HepG2 (cell line): ENCODE measurements around the gene GSDME.

Experiments
- ERF ChIP-seq: IDR thresholded peaks from 2 replicates; pipeline ENCODE4 v1.6.1; 2018; ENCODE audit warnings: missing biosample characterization, missing genetic modification reagents
- ETV6 ChIP-seq: sonication (generic); formaldehyde crosslinking; conservative IDR thresholded peaks from 2 replicates; pipeline ENCODE4 v1.4.0; 2020; ENCODE audit warnings: missing genetic modification reagents
- HNRNPH1 ChIP-seq: fragments of 200-400 bp; formaldehyde crosslinking; optimal IDR thresholded peaks from 2 replicates; pipeline ENCODE3; 2017; ENCODE audit warnings: mild to moderate bottlenecking, low read depth, low read length
- MXD4 ChIP-seq: IDR thresholded peaks from 2 replicates; pipeline ENCODE4 v1.6.1; 2016; ENCODE audit warnings: mild to moderate bottlenecking, missing biosample characterization, missing genetic modification reagents
- PHF8 ChIP-seq: sonication (generic); formaldehyde crosslinking; IDR thresholded peaks from 2 replicates; pipeline ENCODE4 v1.5.0; 2020; ENCODE audit warnings: missing genetic modification reagents
- POLR2G ChIP-seq: fragments of 200-400 bp; formaldehyde crosslinking; IDR thresholded peaks from 2 replicates; pipeline ENCODE4 v1.6.1; 2018; ENCODE audit warnings: mild to moderate bottlenecking, low read depth, low read length, moderate library complexity
- RCOR2 ChIP-seq: IDR thresholded peaks from 2 replicates; pipeline ENCODE4 v1.6.1; 2016; ENCODE audit warnings: missing biosample characterization, missing genetic modification reagents
- SIN3A ChIP-seq: IDR thresholded peaks from 2 replicates; pipeline ENCODE4 v1.6.1; 2011; ENCODE audit warnings: low read depth, mild to moderate bottlenecking, control low read depth, low read length, borderline replicate concordance
- TARDBP ChIP-seq: sonication (generic); formaldehyde crosslinking; IDR thresholded peaks from 2 replicates; pipeline ENCODE4 v1.8.0; 2022; ENCODE audit warnings: mild to moderate bottlenecking, missing genetic modification reagents
- ZMYM2 ChIP-seq: sonication (generic); formaldehyde crosslinking; IDR thresholded peaks from 2 replicates; pipeline ENCODE4 v1.8.0; 2022; ENCODE audit warnings: mild to moderate bottlenecking, missing genetic modification reagents
- ZNF713 ChIP-seq: sonication (generic); formaldehyde crosslinking; IDR thresholded peaks from 2 replicates; pipeline ENCODE4 v1.4.0; 2020; ENCODE audit warnings: mild to moderate bottlenecking, missing genetic modification reagents
- ZSCAN30 ChIP-seq: sonication (generic); formaldehyde crosslinking; IDR thresholded peaks from 2 replicates; pipeline ENCODE4 v1.5.0; 2020; ENCODE audit warnings: mild to moderate bottlenecking, missing genetic modification reagents
- TF ChIP-seq, protein P1 (sequence below): sonication (generic); formaldehyde crosslinking; IDR thresholded peaks from 2 replicates; pipeline ENCODE4 v1.8.1; 2022; ENCODE audit warnings: low read depth, mild to moderate bottlenecking, missing genetic modification reagents
- TF ChIP-seq, protein P2 (sequence below): IDR thresholded peaks from 2 replicates; pipeline ENCODE4 v1.4.0; 2020; ENCODE audit warnings: mild to moderate bottlenecking, missing genetic modification reagents

- TF ChIP-seq ERF (CRISPR knock-in tag) (no peak), SIN3A (no peak), ZNF713 (CRISPR knock-in tag) (no peak), PHF8 (CRISPR knock-in tag) (no peak), RCOR2 (no peak), TARDBP (CRISPR knock-in tag) (no peak), ZSCAN30 (CRISPR knock-in tag) (no peak), HNRNPH1 (no peak), ZMYM2 (no peak), ETV6 (no peak), MXD4 (CRISPR knock-in tag) (no peak), POLR2G (no peak)
- TF ChIP-seq, protein P1, sequence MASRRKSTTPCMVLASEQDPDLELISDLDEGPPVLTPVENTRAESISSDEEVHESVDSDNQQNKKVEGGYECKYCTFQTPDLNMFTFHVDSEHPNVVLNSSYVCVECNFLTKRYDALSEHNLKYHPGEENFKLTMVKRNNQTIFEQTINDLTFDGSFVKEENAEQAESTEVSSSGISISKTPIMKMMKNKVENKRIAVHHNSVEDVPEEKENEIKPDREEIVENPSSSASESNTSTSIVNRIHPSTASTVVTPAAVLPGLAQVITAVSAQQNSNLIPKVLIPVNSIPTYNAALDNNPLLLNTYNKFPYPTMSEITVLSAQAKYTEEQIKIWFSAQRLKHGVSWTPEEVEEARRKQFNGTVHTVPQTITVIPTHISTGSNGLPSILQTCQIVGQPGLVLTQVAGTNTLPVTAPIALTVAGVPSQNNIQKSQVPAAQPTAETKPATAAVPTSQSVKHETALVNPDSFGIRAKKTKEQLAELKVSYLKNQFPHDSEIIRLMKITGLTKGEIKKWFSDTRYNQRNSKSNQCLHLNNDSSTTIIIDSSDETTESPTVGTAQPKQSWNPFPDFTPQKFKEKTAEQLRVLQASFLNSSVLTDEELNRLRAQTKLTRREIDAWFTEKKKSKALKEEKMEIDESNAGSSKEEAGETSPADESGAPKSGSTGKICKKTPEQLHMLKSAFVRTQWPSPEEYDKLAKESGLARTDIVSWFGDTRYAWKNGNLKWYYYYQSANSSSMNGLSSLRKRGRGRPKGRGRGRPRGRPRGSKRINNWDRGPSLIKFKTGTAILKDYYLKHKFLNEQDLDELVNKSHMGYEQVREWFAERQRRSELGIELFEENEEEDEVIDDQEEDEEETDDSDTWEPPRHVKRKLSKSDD (CRISPR knock-in tag), result no peak
- TF ChIP-seq, protein P2, sequence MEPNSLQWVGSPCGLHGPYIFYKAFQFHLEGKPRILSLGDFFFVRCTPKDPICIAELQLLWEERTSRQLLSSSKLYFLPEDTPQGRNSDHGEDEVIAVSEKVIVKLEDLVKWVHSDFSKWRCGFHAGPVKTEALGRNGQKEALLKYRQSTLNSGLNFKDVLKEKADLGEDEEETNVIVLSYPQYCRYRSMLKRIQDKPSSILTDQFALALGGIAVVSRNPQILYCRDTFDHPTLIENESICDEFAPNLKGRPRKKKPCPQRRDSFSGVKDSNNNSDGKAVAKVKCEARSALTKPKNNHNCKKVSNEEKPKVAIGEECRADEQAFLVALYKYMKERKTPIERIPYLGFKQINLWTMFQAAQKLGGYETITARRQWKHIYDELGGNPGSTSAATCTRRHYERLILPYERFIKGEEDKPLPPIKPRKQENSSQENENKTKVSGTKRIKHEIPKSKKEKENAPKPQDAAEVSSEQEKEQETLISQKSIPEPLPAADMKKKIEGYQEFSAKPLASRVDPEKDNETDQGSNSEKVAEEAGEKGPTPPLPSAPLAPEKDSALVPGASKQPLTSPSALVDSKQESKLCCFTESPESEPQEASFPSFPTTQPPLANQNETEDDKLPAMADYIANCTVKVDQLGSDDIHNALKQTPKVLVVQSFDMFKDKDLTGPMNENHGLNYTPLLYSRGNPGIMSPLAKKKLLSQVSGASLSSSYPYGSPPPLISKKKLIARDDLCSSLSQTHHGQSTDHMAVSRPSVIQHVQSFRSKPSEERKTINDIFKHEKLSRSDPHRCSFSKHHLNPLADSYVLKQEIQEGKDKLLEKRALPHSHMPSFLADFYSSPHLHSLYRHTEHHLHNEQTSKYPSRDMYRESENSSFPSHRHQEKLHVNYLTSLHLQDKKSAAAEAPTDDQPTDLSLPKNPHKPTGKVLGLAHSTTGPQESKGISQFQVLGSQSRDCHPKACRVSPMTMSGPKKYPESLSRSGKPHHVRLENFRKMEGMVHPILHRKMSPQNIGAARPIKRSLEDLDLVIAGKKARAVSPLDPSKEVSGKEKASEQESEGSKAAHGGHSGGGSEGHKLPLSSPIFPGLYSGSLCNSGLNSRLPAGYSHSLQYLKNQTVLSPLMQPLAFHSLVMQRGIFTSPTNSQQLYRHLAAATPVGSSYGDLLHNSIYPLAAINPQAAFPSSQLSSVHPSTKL (CRISPR knock-in tag), result no peak
Measured at GRCh38 chr7:24665564-24666294, 91.5 kb downstream of the GSDME start.
